SK-N-SH treated with all-trans-retinoic acid at 6 μM for 48 hours (cell line): Measurements from ENCODE around the gene OR4D6.

Experiments used
- ATAC-seq: fragments of 200-7000 bp; cut with Tn5 transposase; 3 replicates; pipeline ENCODE4 v1.9.1; 2020; ENCODE audit warnings: mild to moderate bottlenecking, moderate library complexity
- ARNTL ChIP-seq: fragments of 450-650 bp; formaldehyde crosslinking; IDR thresholded peaks from 2 replicates; pipeline ENCODE4 v1.5.0; 2020; ENCODE audit warnings: low read depth, mild to moderate bottlenecking, moderate library complexity, borderline replicate concordance
- BACH2 ChIP-seq: fragments of 250-450 bp; sonication (Bioruptor Pico); IDR thresholded peaks from 2 replicates; pipeline ENCODE4 v1.9.0; 2021; ENCODE audit warnings: mild to moderate bottlenecking, borderline replicate concordance
- CSDC2 ChIP-seq: fragments of 250-450 bp; sonication (Bioruptor Pico); IDR thresholded peaks from 2 replicates; pipeline ENCODE4 v1.5.0; 2020; ENCODE audit warnings: mild to moderate bottlenecking, moderate library complexity
- ESRRG ChIP-seq: fragments of 250-450 bp; sonication (Bioruptor Pico); IDR thresholded peaks from 2 replicates; pipeline ENCODE4 v1.6.1; 2021; ENCODE audit warnings: mild to moderate bottlenecking
- GLIS3 ChIP-seq: fragments of 250-450 bp; sonication (Bioruptor Pico); IDR thresholded peaks from 2 replicates; pipeline ENCODE4 v1.5.0; 2020; ENCODE audit warnings: mild to moderate bottlenecking, moderate library complexity
- ISL1 ChIP-seq: fragments of 250-450 bp; sonication (Bioruptor Pico); IDR thresholded peaks from 2 replicates; pipeline ENCODE4 v2.1.2; 2022; ENCODE audit warnings: mild to moderate bottlenecking, moderate library complexity
- OSR1 ChIP-seq: fragments of 250-450 bp; sonication (Bioruptor Pico); IDR thresholded peaks from 2 replicates; pipeline ENCODE4 v1.8.0; 2022; ENCODE audit warnings: moderate library complexity, mild to moderate bottlenecking, inconsistent platforms
- PATZ1 ChIP-seq: fragments of 250-450 bp; sonication (Bioruptor Pico); IDR thresholded peaks from 2 replicates; pipeline ENCODE4 v1.8.0; 2020; ENCODE audit warnings: mild to moderate bottlenecking, moderate library complexity, borderline replicate concordance
- POU6F1 ChIP-seq: fragments of 250-450 bp; sonication (Bioruptor Pico); IDR thresholded peaks from 2 replicates; pipeline ENCODE4 v1.8.0; 2021; ENCODE audit warnings: low read depth, mild to moderate bottlenecking, moderate library complexity, borderline replicate concordance
- RARB ChIP-seq: fragments of 250-450 bp; sonication (Bioruptor Pico); IDR thresholded peaks from 2 replicates; pipeline ENCODE4 v1.8.0; 2021; ENCODE audit warnings: mild to moderate bottlenecking, moderate library complexity
- SNAI2 ChIP-seq: fragments of 250-450 bp; sonication (Bioruptor Pico); IDR thresholded peaks from 2 replicates; pipeline ENCODE4 v1.5.0; 2020; ENCODE audit warnings: mild to moderate bottlenecking, moderate library complexity
- TCF4 ChIP-seq: fragments of 250-450 bp; sonication (Bioruptor Pico); IDR thresholded peaks from 2 replicates; pipeline ENCODE4 v1.8.0; 2021; ENCODE audit warnings: mild to moderate bottlenecking, moderate library complexity, borderline replicate concordance
- TOX ChIP-seq: fragments of 250-450 bp; sonication (Bioruptor Pico); IDR thresholded peaks from 2 replicates; pipeline ENCODE4 v1.8.0; 2021; ENCODE audit warnings: mild to moderate bottlenecking, moderate library complexity, borderline replicate concordance
- TSHZ2 ChIP-seq: fragments of 250-450 bp; sonication (Bioruptor Pico); IDR thresholded peaks from 2 replicates; pipeline ENCODE4 v1.5.0; 2020; ENCODE audit warnings: mild to moderate bottlenecking, moderate library complexity
- ZC3H10 ChIP-seq: fragments of 250-450 bp; sonication (Bioruptor Pico); IDR thresholded peaks from 2 replicates; pipeline ENCODE4 v1.5.1; 2021; ENCODE audit warnings: mild to moderate bottlenecking, moderate library complexity
- ZFP3 ChIP-seq: fragments of 250-450 bp; sonication (Bioruptor Pico); IDR thresholded peaks from 2 replicates; pipeline ENCODE4 v1.5.0; 2020; ENCODE audit warnings: mild to moderate bottlenecking, moderate library complexity
- ZFP30 ChIP-seq: fragments of 450-650 bp; formaldehyde crosslinking; IDR thresholded peaks from 2 replicates; pipeline ENCODE4 v1.5.0; 2022; ENCODE audit warnings: mild to moderate bottlenecking, moderate library complexity
- ZNF565 ChIP-seq: fragments of 450-650 bp; formaldehyde crosslinking; conservative IDR thresholded peaks from 2 replicates; pipeline ENCODE4 v1.5.0; 2020; ENCODE audit warnings: low read depth, mild to moderate bottlenecking, moderate library complexity
- ZNF70 ChIP-seq: fragments of 450-650 bp; formaldehyde crosslinking; IDR thresholded peaks from 2 replicates; pipeline ENCODE4 v1.5.0; 2020; ENCODE audit warnings: mild to moderate bottlenecking, moderate library complexity
- ZNF8 ChIP-seq: fragments of 450-650 bp; formaldehyde crosslinking; IDR thresholded peaks from 2 replicates; pipeline ENCODE4 v1.5.0; 2020; ENCODE audit warnings: mild to moderate bottlenecking, moderate library complexity

Gene OR4D6

GRCh38 chr11:59503276-59503675 is 46.5 kb downstream of the OR4D6 start, which contains the start of gene OR4D11:
Gene OR4D11, plus strand, starts transcription at chr11:59503576. Its CDS starts 0 bp downstream, at chr11:59503576.
- ATAC-seq, result no peak
- no peak for TF ChIP-seq ZNF8 (CRISPR knock-in tag)
- TF ChIP-seq PATZ1, result no peak
- no peak for TF ChIP-seq TSHZ2 (CRISPR knock-in tag)
- no peak for TF ChIP-seq BACH2 (CRISPR knock-in tag)
- TF ChIP-seq TOX (CRISPR knock-in tag), result no peak
- TF ChIP-seq ARNTL, result no peak
- TF ChIP-seq ZFP3 (CRISPR knock-in tag), result no peak
- TF ChIP-seq RARB (CRISPR knock-in tag), result no peak
- no peak for TF ChIP-seq ESRRG
- TF ChIP-seq POU6F1, result no peak
- no peak for TF ChIP-seq SNAI2 (CRISPR knock-in tag)
- TF ChIP-seq ZNF70 (CRISPR knock-in tag), result no peak
- TF ChIP-seq CSDC2 (CRISPR knock-in tag), result no peak
- TF ChIP-seq ZC3H10, result no peak
- TF ChIP-seq OSR1 (CRISPR knock-in tag), result no peak
- no peak for TF ChIP-seq ZFP30 (CRISPR knock-in tag)
- no peak for TF ChIP-seq GLIS3 (CRISPR knock-in tag)
- no peak for TF ChIP-seq ZNF565 (CRISPR knock-in tag)
- TF ChIP-seq ISL1 (CRISPR knock-in tag), result no peak
- TF ChIP-seq TCF4 (CRISPR knock-in tag), result no peak
